Nephron progenitor cell (in vitro differentiated cells): ENCODE results near the gene KRTAP8-1.

Experiments
- DNase-seq: peaks from one replicate; pipeline ENCODE4 v3.0.0; 2021
- H3K27ac Mint-ChIP-seq: 2 replicates; pipeline ENCODE4 v1.8.0; 2021; ENCODE audit warnings: mild to moderate bottlenecking, moderate library complexity, mixed read lengths
- H3K27me3 Mint-ChIP-seq: 2 replicates; pipeline ENCODE4 v1.8.0; 2021; ENCODE audit warnings: mild to moderate bottlenecking, low read depth, mixed read lengths; ENCODE audit not compliant: poor library complexity
- H3K36me3 Mint-ChIP-seq: 2 replicates; pipeline ENCODE4 v1.8.0; 2021; ENCODE audit warnings: low read depth, mixed read lengths
- H3K4me1 Mint-ChIP-seq: 2 replicates; pipeline ENCODE4 v1.8.0; 2021; ENCODE audit warnings: mixed read lengths
- H3K4me3 Mint-ChIP-seq: 2 replicates; pipeline ENCODE4 v1.8.0; 2021; ENCODE audit warnings: mild to moderate bottlenecking, moderate library complexity, mixed read lengths
- H3K9me3 Mint-ChIP-seq: 2 replicates; pipeline ENCODE4 v1.8.0; 2021; ENCODE audit warnings: mild to moderate bottlenecking, moderate library complexity, mixed read lengths
- TF ChIP-seq, protein P1 (sequence below): fragments of 200-600 bp; sonication (generic); IDR thresholded peaks from 2 replicates; pipeline ENCODE4 v1.5.0; 2021; ENCODE audit warnings: antibody characterized with exemption

Gene KRTAP8-1

DNA sequence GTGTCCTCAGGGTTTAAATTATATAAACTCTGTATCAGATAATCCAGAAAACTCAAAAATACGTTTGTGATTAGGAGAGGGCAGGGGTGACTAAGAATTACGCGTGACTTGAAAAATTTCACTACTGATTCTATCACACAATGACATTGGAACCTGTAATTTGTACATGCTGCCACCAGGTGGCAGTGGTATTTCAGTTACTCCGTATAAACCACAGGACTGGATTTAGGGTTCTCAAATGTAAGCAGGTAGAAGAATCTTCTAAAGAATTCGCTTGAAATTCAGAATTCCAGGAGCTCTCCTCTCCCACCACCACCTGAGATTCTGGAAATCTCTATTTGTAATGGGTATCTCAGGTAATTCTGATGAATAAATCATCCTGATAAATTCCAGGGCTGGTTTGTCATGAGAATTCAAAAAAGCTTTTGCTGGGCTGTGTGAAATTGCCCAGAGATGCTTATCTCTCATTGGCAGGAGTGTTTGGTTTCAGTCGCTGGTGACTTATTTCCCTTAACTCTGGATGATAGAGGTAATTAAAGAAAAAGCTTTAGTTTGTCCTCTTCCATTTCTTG lies 18.2 kb upstream of the KRTAP8-1 start:
- H3K4me3 Mint-ChIP-seq: no peak overlapping the region
- H3K36me3 Mint-ChIP-seq: peaks cover 10% of the 10 kb centered on the region
- H3K27me3 Mint-ChIP-seq: peaks cover 3% of the 10 kb centered on the region
- H3K27ac Mint-ChIP-seq: no peak overlapping the region
- no peaks in the 10 kb centered on the region for H3K4me1 Mint-ChIP-seq
- peaks cover 22% of the 10 kb centered on the region for H3K9me3 Mint-ChIP-seq
- DNase-seq: peak; percentile 39
- TF ChIP-seq, protein P1, sequence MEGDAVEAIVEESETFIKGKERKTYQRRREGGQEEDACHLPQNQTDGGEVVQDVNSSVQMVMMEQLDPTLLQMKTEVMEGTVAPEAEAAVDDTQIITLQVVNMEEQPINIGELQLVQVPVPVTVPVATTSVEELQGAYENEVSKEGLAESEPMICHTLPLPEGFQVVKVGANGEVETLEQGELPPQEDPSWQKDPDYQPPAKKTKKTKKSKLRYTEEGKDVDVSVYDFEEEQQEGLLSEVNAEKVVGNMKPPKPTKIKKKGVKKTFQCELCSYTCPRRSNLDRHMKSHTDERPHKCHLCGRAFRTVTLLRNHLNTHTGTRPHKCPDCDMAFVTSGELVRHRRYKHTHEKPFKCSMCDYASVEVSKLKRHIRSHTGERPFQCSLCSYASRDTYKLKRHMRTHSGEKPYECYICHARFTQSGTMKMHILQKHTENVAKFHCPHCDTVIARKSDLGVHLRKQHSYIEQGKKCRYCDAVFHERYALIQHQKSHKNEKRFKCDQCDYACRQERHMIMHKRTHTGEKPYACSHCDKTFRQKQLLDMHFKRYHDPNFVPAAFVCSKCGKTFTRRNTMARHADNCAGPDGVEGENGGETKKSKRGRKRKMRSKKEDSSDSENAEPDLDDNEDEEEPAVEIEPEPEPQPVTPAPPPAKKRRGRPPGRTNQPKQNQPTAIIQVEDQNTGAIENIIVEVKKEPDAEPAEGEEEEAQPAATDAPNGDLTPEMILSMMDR: peak; percentile 66

DNA sequence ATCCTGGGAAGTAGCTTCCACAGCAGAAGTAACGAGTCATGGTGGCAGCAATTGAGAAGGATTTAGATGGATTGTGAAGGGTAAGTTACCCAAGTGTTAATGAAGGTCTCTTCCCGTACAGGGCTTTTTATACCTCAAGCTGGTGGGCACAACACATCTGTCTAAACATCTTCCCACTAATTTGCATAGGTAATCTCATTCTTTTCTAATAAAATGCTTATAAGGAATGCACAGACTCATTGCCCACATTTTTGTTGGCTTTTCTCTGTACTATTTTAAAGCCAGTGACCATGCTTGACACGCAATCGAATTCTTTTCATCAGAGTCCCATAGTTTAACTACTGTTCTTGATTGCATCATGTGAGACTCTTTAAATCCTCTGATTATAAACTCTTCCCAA lies 16.6 kb upstream of the KRTAP8-1 start, which contains the start of gene KRTAP7-1:
Gene KRTAP7-1 (minus strand): TSS at position 101 of the 400 bp plus-strand sequence. CDS start 61 bp downstream, at position 40.
- H3K27me3 Mint-ChIP-seq: peaks cover 3% of the 10 kb centered on the region
- no peaks in the 10 kb centered on the region for H3K4me1 Mint-ChIP-seq
- DNase-seq: no peak
- no peak within 1 kb of the TSS for H3K4me3 Mint-ChIP-seq
- no peak within 1 kb of the TSS for H3K27ac Mint-ChIP-seq
- H3K9me3 Mint-ChIP-seq: peaks cover 31% of the 10 kb centered on the region
- peaks cover 10% of the 10 kb centered on the region for H3K36me3 Mint-ChIP-seq
- TF ChIP-seq, protein P1: no peak

DNA sequence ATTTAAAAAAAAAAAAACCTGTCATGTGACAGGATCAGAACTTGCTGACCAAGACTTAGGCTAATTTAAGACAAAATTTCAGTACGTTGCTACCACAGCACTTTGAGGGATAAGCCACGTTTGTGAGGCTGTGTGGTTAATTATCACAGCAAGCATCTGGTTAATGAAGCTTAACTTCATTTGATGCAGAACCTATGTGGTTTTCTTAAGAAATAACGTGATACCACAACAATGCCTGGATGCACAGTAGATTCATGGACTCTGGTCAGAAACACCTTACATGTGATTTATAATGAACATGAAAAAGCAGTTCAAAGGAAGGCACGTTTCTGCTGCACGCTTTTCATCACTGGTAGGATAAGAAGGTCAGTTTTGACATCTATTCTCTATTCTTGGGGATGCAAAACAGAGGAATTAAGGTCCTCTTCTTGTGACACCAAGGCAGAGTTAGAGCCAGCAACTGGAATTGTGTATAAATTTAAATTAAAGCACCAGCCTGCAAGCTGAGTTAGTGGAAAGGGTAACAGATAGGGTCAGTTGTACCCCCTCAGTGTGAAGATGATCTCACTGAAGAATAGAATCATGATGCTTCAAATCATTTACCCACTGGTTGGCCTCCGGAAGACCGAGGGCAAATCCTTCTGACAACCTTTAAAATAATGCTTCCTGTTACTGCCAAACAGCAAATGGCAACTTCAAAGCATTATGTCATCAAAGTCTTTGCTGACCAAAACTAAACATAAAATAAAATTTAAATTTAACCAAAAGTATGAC lies 6.0 kb upstream of the KRTAP8-1 start:
- Mint-ChIP-seq H3K4me1 (peaks cover 11% of the 10 kb centered on the region), H3K27ac (no peak overlapping the region), H3K9me3 (peaks cover 28% of the 10 kb centered on the region), H3K36me3 (peaks cover 4% of the 10 kb centered on the region), H3K4me3 (no peak overlapping the region), H3K27me3 (peaks cover 3% of the 10 kb centered on the region)
- TF ChIP-seq, protein P1: no peak
- DNase-seq: no peak

DNA sequence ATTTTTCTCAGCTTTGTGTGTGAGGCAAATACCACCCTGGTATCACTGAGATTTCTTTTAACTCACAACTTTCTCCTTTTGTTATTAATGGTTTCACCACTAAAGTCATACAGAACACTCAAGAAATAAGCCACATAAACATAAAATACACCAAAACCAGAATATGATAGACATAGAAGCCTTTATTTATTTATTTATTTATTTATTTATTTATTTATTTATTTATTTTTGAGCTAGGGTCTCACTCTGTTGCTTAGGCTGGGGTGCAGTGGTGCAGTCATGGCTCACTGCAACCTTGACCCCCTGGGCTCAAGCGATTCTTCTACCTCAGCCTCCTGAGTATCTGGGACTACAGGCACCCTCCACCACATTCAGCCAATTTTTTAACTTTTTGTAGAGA lies 12.5 kb downstream of the KRTAP8-1 start:
- peaks cover 2% of the 10 kb centered on the region for H3K27me3 Mint-ChIP-seq
- peaks cover 4% of the 10 kb centered on the region for H3K4me1 Mint-ChIP-seq
- H3K36me3 Mint-ChIP-seq: no peaks in the 10 kb centered on the region
- no peaks in the 10 kb centered on the region for H3K9me3 Mint-ChIP-seq
- no peak for DNase-seq
- H3K27ac Mint-ChIP-seq: no peak overlapping the region
- TF ChIP-seq, protein P1: no peak
- H3K4me3 Mint-ChIP-seq: no peak overlapping the region

DNA sequence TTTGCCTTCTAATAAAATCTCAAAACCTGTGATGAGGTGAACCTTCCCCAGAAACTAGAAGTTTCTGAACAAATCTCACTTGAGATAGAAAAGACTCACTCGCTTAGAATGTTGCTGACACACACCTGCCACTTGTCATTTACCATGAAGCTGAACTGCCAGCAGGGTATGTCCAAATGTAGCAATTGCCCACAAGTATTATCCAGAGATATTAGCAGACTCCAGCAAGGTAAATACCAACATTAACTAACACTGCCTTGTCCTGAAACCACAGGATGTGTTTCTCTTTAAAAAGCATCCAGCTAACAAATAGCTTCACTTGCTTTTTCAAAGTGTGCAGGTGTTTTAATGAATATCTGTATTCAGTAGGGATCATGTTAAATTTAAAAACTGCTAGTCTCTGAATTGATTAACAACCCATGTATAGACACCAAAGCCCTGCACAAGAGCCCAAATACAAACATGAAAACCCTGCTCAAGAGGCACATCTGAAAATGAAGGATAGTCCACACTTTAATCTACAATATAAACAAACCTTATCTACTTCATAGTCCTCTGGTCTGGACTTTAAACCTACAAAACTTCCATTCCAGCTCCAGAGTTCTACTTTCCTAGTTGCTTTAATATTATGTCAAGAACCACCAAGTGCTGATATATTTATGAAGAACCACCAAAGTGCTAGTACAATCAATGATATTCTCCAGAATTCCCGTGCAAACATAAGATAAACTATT lies 19.3 kb downstream of the KRTAP8-1 start:
- no peak overlapping the region for H3K27ac Mint-ChIP-seq
- peaks cover 4% of the 10 kb centered on the region for H3K9me3 Mint-ChIP-seq
- H3K36me3 Mint-ChIP-seq: no peaks in the 10 kb centered on the region
- TF ChIP-seq, protein P1: no peak
- no peak overlapping the region for H3K4me3 Mint-ChIP-seq
- H3K4me1 Mint-ChIP-seq: peaks cover 4% of the 10 kb centered on the region
- H3K27me3 Mint-ChIP-seq: peaks cover 2% of the 10 kb centered on the region
- no peak for DNase-seq
